Neural crest cell (in vitro differentiated cells): ENCODE results near the gene BOLA2. TPM values are rescaled to one million over a fixed set of nuclear protein-coding genes. Genes with fewer than 3 reads are reported as not detected.
"Not testable (repeated sequence)": the region's sequence is repeated elsewhere in the genome, so short reads cannot be mapped to it uniquely, and the experiment has no call there.

Experiments
- DNase-seq: peaks from one replicate; pipeline ENCODE4 v3.0.0; 2021; ENCODE audit warnings: low read depth, mixed read lengths, low spot score
- H3K27ac Mint-ChIP-seq: one replicate; pipeline ENCODE4 v1.8.0; 2021; ENCODE audit warnings: mild to moderate bottlenecking, mixed read lengths; ENCODE audit not compliant: unreplicated experiment
- H3K27me3 Mint-ChIP-seq: 2 replicates; pipeline ENCODE4 v1.8.0; 2021; ENCODE audit warnings: low read depth, mild to moderate bottlenecking, mixed read lengths
- H3K36me3 Mint-ChIP-seq: 2 replicates; pipeline ENCODE4 v1.8.0; 2021; ENCODE audit warnings: low read depth, mild to moderate bottlenecking, mixed read lengths
- H3K4me1 Mint-ChIP-seq: 2 replicates; pipeline ENCODE4 v1.8.0; 2021; ENCODE audit warnings: mixed read lengths
- H3K4me3 Mint-ChIP-seq: one replicate; pipeline ENCODE4 v1.8.0; 2021; ENCODE audit warnings: mild to moderate bottlenecking, mixed read lengths
- H3K9me3 Mint-ChIP-seq: 2 replicates; pipeline ENCODE4 v1.8.0; 2021; ENCODE audit warnings: mixed read lengths
- total RNA-seq: library from RNA; stranded (reverse); gene quantifications from 2 replicates; pipeline ENCODE4 v1.2.1, GENCODE V29; 2021

The BOLA2 gene
- total RNA-seq, 1 donor from 2014 or later = 7.8 TPM

GRCh38 chr16:29423587-29423986 lies 30.6 kb downstream of the BOLA2 start:
- not testable (repeated sequence) for DNase-seq, H3K27me3 Mint-ChIP-seq, H3K4me1 Mint-ChIP-seq, H3K9me3 Mint-ChIP-seq, H3K36me3 Mint-ChIP-seq, H3K4me3 Mint-ChIP-seq, H3K27ac Mint-ChIP-seq

- not testable (repeated sequence) for H3K27me3 Mint-ChIP-seq, H3K4me3 Mint-ChIP-seq, H3K9me3 Mint-ChIP-seq, H3K27ac Mint-ChIP-seq, DNase-seq, H3K4me1 Mint-ChIP-seq, H3K36me3 Mint-ChIP-seq
Measured at GRCh38 chr16:29405249-29405648, 48.9 kb downstream of the BOLA2 start.

Other genes starting within 250 kb of the BOLA2 start
- gene NPIPB11, start 47.6 kb downstream of the BOLA2 start, total RNA-seq = 1.2 and 2.3 TPM in 2 replicates
- gene SLX1B, start 182 bp upstream of the BOLA2 start, total RNA-seq = 43.1 and 67.3 TPM in 2 replicates
- gene SULT1A4, start 5.6 kb upstream of the BOLA2 start, total RNA-seq = 3.0 and 4.3 TPM in 2 replicates
- gene NPIPB12, start 52.1 kb upstream of the BOLA2 start, total RNA-seq = 55.9 and 57.0 TPM in 2 replicates
- 0.07 and 0.16 TPM in 2 replicates for gene SPN, start 208.9 kb upstream of the BOLA2 start, total RNA-seq
- gene QPRT, start 224.8 kb upstream of the BOLA2 start, total RNA-seq = 77.3 and 79.5 TPM in 2 replicates